GM18498 (cell line): ENCODE measurements around the gene RICTOR.

Experiments used
- ATAC-seq: cut with Tn5 transposase; IDR thresholded peaks from one replicate; pipeline ENCODE4 v1.9.1; 2021; ENCODE audit warnings: mild to moderate bottlenecking, moderate library complexity; ENCODE audit not compliant: unreplicated experiment

The RICTOR gene

DNA sequence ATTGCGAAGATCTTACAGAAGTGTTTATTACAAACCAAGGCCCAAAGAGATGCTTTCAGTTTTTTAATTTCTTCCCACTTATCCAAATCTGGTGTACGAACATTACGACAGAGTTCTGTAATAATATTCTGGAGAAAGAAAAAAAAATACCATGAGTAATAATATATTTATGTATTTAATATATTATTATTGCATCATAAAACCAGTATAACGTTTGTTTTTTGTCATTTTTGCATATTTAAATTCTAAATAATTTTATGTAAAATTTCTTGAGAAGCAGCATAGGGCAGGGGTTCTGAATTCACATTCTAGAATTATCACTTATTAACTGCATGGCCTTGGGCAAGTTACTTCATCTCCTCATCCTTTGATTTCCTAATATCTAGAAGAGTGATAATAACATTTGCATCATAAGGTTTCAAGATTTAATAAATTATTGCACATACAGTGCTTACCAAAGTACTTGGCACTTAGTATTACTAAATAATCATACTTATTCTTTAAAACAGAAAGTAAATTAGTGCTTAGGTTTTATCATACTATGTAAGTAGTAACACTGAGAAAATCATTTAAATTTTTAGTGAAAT is 120.7 kb downstream of the RICTOR start:
- no peak for ATAC-seq

DNA sequence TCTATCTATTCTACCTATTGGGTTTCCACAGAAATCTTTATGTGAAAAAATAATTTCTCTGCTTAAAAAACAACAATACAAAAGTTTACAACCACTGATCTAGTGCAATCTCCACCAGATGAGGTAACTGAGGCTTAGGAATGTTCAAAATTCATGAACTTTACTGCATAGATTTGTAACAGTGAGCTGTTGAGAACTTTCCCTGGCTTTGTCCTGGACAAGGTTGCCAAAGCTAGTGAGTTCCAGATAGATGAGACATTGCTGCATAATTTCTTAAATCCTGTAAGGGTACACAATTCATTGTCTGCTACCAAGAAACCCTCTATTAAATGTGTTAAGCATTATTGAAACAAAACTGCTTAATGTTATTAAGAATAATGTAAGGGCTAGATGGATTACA is 125.7 kb downstream of the RICTOR start:
- ATAC-seq: no peak

DNA sequence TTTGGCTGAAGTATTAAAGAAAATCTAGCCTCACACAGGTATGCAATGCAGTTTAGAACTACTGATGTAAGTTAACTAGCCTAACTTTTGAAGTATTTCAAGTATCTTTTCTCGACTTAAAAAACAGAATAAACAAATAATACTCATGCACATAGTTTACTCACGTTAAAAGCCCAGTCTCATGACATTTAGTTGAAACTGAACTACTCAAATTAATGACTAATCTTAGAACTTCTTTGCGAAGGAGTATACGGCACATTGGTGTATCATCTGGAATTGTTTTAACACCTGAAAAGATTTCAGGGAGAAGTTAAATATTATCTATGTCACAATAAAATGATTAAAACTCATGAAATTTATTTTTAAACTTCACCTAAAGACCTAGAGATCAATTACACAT is 129.9 kb downstream of the RICTOR start:
- no peak for ATAC-seq

DNA sequence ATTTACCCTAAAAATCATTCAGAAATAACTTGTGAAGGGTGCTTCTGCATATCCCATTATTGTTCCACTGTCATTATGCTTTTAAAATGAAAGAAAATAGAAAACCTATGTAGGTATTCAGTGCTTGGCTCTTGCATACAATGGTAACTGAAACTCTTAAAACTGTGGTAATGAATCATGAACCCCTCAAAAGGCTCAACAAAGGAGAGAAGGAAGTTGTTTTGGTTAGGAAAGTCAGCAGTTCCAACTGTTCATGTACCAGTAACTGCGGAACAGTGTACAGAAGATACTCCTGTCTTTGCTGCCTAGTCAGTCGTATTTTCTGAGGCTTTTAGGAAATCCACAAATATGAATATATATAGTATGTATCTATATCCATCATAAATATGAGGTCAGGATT is 132.3 kb downstream of the RICTOR start:
- no peak for ATAC-seq

DNA sequence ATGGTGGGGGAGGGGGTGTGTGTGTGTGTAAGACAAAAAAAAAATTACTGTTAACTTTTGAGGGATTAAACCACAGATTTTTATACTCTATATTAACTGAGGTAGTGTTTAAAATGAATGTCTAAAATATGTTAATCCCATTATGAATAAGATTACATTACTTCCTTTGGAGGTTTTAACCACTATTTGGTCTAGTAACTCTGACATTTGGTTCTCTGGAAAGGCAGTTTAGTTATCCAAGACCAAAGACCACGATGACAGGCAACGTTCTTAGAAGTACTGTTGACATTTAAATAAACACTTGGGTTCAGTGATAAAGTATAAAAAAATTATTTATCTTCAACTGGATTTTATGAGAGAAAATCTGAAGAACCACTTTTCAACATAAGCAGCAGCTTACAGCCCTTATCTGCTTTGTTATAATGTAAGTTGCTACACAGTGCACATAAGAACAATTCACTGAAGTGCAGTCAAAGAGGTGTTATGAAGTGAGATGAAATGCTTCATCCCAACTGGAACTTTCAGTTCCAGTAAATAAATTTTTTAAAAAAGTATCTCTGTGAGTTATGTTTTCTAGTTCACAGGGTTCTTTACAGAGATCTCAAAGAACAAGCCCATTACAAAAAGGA is 133.9 kb downstream of the RICTOR start:
- no peak for ATAC-seq

DNA sequence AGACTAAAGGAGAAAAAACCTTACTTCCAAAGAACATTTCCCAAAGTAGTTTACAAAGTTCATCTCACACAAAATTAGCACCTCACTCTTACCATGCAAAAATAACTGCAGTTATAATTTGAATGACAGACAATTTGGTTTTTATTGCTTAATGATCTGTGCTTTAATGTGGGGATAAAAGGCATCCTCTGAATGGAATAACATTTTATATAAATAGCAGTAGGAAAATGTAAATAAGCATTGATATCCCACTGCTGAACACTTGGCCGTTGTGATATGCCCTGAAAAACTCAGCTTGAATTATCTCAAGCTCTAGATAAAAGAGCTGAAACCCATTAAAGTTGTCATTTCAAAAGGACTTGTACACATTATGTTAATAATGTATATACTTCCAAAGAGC is 135.2 kb downstream of the RICTOR start:
- ATAC-seq: no peak

DNA sequence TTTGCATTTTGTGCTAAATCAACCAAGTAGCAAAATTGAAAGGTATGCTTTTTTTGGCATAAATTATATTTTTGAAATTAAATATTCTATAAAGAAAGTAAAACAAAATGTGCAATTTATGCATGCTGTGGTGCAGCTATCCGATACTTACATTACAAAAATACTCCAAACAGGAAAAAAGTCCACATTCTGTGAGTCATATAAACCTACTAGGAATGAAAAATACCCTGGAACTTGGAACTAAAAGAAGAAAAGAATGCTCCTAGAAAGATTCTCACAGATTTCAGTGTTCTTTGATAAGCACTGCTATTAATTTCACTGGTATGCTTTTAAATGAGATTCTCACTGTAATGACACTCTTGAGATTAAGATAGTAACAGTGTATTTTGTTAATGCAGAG is 135.8 kb downstream of the RICTOR start:
- ATAC-seq: no peak

DNA sequence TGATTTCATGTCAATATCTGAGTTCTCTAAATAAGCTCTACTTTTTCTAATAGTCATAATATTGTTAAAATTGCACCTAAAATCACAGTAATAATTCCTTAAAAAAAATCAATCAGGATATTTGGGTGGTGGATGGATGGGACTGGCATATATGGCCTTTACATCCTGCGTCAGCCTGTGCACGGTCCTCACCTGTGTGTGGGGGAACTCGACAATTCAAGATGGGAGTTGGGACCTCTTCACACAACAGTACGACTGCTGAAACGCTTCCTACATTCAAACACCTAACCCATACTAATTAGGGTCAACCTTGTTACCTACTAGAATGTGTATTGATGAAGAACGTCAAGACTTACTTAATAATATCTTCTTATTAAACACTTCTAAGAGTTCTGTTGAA is 137.9 kb downstream of the RICTOR start:
- no peak for ATAC-seq

DNA sequence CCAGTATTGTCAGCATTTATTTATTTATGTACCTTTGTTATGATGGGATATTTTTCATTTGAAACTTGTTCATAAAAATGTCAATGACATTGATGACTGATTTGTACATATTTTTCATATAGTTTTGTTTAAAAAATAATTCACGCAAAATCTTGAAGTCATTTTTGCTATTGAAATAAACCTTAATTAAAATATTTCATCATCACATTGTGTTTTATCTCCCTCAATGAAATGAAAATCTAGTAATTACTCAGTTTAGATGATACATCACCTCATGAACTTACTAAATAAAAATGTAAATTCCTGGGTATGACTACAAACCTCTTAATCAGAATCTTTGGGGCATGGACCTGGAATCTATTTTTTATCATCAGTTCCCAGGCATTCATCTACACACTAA is 138.8 kb downstream of the RICTOR start:
- no peak for ATAC-seq

DNA sequence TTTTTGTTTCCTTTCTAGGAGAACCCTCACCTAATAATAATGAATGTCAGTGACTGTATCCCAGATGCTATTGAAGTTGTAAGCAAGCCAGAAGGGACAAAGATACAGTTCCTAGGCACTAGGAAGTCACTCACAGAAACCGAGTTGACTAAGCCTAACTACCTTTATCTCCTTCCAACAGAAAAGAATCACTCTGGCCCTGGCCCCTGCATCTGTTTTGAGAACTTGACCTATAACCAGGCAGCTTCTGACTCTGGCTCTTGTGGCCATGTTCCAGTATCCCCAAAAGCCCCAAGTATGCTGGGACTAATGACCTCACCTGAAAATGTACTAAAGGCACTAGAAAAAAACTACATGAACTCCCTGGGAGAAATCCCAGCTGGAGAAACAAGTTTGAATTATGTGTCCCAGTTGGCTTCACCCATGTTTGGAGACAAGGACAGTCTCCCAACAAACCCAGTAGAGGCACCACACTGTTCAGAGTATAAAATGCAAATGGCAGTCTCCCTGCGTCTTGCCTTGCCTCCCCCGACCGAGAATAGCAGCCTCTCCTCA is 141.3 kb downstream of the RICTOR start:
- no peak for ATAC-seq

DNA sequence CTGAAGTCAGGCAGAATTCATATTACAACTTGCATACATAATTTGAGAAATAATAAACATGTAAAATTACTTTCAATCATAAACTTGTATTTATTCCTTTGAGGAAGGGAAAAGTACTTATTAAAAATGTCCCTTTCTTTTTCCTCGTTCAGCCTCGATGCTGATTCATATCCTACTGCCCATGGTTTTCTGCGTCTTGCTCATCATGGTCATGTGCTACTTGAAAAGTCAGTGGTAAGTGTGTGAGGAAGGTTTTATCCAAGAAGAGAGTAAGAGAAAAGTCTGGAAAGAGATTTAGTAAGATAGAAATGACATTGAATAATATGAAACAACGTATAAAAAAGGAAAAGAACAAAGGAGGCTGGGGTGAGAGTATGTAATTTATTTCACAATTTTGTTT is 142.5 kb downstream of the RICTOR start:
- ATAC-seq: no peak

DNA sequence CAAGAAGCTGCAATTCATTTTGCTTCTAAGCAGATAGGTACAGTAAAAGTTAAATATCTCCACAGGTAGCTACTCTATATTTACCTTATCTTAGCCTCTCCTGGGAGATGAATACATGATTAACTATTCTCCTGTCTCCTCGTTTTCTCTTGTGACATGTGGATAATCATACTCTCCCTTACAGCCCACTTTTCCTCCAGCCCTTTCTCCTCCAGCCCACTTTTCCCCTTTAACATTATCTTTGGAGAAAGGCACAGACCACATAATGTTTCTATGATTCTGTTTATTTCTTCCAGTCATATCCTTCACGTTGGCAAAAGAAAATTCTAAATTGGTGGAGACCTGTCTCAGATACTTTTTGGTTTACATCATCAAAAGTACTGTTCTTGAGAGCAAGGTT is 144.4 kb downstream of the RICTOR start:
- ATAC-seq: no peak

DNA sequence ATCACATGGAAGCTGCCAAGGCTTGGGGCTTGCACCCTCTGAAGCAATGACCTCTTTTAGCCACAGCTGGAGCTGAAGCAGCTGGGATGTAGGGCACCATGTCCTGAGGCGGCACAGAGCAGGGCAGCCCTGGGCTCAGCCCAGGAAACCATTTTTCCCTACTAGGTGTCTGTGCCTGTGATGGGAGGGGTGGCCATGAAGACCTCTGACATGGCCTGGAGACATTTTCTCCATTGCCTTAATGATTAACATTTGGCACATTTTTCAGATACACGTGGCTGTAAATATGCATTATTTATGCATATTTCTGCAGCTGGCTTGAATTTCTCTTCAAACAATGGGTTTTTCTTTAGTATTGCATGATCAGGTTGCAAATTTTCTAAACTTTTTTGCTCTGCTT is 146.7 kb downstream of the RICTOR start:
- no peak for ATAC-seq

DNA sequence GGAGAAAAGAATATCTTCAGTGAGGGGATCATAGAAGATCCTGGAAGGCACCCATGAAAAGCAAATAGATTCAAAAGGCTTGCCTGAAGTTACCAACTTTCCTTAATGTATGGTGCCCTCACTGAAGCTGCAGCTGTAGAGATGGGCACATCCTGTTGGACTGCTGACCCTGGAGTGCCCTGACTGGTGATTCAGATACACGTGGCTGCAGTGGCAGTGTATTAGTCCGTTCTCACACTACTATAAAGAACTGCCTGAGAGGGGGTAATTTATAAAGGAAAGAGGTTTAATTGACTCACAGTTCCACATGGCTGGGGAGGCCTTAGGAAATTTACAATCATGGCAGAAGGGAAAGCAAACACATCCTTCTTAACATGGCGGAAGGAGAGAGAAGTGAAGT is 148.1 kb downstream of the RICTOR start:
- no peak for ATAC-seq

DNA sequence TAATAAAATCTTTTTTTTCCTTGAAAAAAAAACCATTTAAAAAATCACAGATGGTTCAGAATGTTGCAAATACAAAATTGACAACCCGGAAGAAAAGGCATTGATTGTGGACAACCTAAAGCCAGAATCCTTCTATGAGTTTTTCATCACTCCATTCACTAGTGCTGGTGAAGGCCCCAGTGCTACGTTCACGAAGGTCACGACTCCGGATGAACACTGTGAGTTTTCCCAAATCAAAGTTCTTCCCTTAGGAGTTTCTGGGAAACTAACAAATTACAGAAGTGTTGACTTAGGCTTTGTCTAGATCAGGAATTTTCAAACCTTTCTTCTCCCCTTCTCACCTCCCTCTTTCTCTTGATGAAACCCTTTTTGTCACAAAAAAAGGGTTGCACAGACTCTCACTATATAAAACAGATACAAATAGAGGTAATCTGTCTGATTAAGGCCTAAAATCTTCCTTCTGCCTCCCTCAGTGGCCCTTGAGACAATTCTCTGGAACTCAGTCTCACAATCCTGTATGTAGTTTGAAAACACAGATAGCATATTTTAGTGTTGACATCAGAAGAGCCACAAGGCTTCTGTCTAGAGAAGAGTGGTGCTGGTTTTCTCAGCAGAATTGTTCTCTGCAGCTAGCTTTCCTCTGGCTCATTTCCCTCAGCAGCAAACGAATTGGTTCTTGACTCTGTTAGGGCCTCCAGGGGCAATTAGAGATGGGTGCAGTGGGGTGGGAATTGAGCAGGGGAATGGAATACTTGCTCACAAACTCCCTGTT is 148.9 kb downstream of the RICTOR start:
- ATAC-seq: no peak

DNA sequence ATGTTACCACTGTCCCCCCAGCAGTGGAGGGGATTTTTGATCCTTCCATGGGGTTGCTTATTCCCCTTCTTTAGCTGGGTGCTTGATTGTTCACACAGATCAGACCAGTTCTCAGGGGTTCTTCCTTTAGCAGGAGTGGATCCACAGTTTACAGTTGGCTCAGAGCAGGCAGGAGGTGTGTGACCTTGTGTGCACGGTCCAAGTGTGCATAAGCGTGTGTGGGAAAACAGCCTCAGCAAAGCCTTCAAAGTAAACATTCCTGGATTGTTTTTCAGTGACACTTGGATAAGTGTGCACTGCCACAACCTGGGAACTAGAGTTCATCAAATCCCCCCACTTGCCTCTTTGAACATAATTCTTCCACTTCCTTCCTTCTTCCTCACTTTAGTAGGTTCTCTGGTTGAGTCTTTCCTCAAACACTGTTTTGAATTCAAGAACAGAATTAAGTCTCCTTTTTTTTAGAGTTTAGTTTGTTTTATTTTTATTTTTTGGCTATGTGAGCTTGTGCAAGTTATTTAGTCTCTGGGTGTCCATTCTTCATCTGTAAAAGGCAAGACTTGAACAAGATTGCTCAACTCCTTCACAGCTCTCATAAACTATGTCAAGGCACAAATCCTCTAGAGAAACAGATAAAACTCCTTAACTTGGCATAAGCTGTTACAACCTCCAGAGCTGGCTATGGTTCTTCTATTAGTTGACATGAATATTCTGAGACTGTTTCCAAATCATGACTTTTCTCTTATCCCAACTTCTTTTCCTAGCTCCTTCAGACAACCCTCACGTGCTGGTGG is 150.3 kb downstream of the RICTOR start:
- no peak for ATAC-seq

DNA sequence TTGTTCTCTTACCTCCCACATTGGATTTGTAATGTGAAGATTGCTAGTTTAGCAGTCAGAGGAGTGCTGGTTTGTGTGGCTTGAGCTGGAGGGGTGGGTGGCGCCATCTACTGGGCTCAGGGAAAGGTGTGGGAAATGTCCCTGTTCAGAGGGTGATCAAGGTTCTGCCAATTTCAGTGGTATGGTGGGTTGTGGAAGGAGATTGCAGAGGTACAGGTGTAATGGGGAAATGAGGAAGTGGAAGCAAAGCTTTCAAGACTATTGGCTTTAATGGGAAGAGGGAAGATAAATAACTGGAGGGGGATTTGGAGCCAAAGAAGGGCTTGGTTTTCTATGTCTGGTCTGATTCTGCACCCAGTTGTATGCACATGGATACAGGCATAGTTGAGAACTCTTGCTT is 152.0 kb downstream of the RICTOR start:
- peak; percentile 72 for ATAC-seq

DNA sequence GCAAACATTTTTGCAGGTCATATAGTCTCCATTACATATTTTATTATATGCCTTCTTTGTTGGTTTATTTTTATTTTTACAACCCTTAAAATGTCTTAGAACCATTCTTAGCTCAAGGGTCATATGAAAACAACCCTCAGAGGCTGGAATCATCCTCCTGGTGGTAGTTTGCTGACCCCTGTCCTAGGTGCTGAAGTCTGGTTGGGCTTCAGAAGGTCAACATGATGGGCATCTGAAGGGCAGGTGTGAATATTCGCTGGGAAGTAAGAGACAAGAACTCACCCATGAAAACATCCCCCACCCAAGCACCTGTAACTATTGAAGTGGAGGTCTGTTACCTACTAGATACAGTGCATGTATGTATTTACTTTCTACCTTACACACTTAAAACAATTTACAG is 153.0 kb downstream of the RICTOR start:
- no peak for ATAC-seq

DNA sequence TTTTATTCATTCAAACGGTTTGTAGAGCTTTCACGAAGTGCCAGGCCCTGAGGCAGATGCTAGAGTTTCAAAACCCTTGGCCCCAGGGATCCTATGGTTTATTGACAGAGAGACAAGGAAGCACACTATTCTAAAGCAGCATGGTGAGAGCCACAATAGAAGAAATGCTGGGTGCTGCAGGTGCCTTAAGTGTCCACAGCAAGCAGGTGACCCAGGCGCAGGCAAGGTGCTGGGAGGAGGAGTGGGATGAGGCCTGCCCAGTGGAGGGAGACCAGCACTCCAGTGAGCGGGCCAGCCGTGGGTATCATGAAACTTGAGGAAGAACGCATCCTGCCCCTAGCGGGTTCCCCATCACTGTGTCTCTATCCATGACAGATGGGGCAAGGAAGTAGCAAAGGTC is 157.4 kb downstream of the RICTOR start:
- ATAC-seq: no peak

DNA sequence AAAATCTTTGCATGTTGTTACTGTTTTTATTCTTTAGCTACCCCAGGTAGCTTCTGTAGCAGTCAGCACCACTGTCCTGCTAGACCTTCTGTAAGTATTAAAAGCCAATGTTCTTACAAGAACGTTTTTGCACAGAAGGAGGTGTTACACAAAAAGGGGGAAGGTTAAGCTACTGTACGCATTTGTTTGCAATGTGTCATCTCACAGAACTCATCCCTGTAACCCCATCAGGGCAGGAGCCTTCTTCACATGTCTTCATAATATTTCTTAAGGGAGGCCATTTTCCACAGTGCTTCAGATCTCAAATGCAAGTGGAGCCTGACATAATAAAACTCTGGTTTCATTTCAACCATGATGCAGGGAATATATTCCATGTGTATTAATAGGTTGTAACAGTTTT is 160.5 kb downstream of the RICTOR start:
- no peak for ATAC-seq

DNA sequence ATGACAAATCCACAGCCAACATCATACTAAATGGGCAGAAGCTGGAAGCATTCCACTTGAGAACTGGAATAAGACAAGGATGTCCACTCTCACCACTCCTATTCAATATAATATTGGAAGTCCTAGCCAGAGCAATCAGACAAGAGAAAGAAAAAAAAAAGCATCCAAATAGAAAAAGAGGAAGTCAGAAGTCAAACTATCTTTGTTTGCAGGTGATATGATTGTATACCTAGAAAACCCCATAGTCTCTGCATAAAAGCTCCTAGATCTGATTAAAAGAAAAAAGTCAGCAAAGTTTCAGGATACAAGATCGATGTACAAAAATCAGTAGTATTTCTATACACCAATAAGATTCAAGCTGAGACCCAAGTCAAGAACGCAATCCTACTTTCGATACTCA is 162.3 kb downstream of the RICTOR start:
- ATAC-seq: no peak
